DND-41 (cell line): Measurements from ENCODE around the gene NPM1.

ENCODE experiments used
- EZH2 ChIP-seq: IDR thresholded peaks from 3 replicates; pipeline ENCODE4 v1.6.1; 2012; ENCODE audit warnings: borderline replicate concordance, low read depth, mild to moderate bottlenecking, moderate library complexity, low read length, inconsistent platforms; ENCODE audit not compliant: severe bottlenecking
- TF ChIP-seq, protein P1 (sequence below): IDR thresholded peaks from 2 replicates; pipeline ENCODE4 v1.5.1; 2012; ENCODE audit warnings: borderline replicate concordance, low read length, moderate library complexity, mild to moderate bottlenecking; ENCODE audit not compliant: poor library complexity, severe bottlenecking; ENCODE audit errors: extremely low read depth

DNA sequence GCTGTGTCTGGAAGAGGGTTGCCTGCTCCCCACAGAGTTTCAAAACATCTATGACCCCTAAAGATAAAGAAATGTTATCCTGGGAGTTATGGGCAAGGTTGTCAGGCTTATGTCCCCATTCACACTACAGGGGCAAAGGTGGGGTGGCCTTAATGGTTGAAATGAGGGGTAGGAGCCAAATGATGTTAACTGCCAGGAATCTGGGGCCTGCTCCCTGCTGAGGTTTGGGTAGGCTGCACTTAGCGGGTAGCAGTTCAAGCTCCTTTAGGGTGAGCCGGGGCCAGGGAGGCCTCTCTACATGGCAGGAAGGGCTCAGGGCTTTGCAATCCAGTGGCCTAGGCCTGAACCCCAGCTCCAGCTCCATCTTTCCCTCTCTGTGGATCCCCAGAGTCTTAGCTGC, 34.8 kb downstream of the NPM1 start:
- TF ChIP-seq, protein P1, sequence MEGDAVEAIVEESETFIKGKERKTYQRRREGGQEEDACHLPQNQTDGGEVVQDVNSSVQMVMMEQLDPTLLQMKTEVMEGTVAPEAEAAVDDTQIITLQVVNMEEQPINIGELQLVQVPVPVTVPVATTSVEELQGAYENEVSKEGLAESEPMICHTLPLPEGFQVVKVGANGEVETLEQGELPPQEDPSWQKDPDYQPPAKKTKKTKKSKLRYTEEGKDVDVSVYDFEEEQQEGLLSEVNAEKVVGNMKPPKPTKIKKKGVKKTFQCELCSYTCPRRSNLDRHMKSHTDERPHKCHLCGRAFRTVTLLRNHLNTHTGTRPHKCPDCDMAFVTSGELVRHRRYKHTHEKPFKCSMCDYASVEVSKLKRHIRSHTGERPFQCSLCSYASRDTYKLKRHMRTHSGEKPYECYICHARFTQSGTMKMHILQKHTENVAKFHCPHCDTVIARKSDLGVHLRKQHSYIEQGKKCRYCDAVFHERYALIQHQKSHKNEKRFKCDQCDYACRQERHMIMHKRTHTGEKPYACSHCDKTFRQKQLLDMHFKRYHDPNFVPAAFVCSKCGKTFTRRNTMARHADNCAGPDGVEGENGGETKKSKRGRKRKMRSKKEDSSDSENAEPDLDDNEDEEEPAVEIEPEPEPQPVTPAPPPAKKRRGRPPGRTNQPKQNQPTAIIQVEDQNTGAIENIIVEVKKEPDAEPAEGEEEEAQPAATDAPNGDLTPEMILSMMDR: no peak
- TF ChIP-seq EZH2: no peak
